NCI-H2171 (cell line): ENCODE results near the gene BRMS1L.
A peak's percentile ranks its signal among the peaks of the same experiment; 100 is the strongest.
"Not testable (repeated sequence)": the region's sequence is repeated elsewhere in the genome, so short reads cannot be mapped to it uniquely, and the experiment has no call there.

Experiments
- DNase-seq: peaks from one replicate; lab custom pipeline; 2025; lab: John Stamatoyannopoulos, UW

BRMS1L gene

DNA sequence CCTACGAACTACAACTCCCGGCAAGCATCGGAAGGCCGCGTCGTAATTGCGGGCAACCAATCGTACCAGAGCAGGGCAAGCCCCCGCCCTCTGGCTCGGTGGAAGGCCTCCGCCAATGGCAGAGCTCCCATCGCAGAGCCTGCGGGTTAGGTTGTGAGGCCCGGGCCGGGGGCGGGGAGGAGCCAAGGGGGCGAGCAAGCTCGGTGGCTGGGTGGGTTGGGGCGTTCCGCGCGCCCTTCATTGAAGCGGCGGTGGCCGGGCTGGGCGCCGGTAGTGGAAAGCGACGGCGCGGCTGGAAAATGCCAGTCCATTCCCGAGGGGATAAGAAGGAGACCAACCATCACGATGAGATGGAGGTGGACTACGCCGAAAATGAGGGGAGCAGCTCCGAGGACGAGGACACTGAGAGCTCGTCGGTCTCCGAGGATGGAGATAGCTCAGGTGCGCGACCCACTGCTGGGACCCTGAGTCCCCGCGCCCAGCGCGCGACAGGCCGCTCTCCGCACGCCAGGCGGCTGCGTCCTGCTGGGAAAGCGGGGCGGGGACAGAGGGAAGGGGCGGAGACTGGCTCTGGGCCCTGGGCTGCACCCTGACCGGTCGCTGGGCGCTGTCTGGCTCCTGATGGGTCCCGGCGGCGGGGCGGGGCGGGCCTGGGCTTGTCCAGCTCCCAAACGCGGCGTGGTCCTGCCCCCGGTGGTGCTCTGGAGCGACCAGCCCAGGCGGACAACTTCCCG, at the start of gene BRMS1L:
BRMS1L (plus strand) TSS at position 121 of the 734 bp plus-strand sequence; CDS start at position 300, 179 bp downstream.
- DNase-seq: peak; percentile 99

GRCh38 chr14:35776823-35777222, 49.3 kb upstream of the BRMS1L start:
- no peak for DNase-seq

DNA sequence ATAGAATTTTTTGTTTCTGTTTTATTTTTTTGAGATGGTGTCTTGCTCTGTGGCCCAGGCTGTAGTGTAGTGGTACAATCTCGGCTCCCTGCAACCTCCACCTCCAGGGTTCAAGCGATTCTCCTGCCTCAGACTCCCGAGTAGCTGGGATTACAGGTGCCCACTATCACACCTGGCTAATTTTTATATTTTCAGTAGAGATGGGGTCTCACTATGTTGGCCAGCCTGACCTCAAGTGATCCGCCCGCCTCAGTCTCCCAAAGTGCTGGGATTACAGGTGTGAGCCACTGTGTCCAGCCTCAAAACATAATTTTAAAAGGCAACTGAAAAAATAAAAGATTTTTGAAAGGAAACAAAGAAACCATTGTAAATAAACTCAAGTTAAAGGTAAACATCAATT, 48.6 kb upstream of the BRMS1L start:
- DNase-seq: not testable (repeated sequence)

GRCh38 chr14:35779368-35779767, 46.8 kb upstream of the BRMS1L start:
- DNase-seq: no peak

DNA sequence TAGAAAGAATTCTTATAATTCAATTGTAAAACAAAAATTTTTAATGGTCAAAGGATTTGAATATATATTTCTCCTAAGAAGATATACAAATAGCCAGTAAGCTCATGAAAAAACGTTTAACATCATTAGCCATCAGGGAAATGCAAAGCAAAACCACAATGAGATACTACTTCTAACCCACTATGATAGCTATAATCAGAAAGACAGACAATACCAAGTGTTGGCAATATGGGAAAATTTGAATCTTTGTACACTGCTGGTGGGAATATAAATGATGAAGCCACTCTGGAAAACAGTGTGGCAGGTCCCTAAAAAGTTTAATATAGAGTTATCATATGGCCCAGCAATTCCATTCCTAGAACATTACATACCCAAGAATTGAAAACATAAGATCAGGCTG, 42.4 kb upstream of the BRMS1L start:
- no peak for DNase-seq

DNA sequence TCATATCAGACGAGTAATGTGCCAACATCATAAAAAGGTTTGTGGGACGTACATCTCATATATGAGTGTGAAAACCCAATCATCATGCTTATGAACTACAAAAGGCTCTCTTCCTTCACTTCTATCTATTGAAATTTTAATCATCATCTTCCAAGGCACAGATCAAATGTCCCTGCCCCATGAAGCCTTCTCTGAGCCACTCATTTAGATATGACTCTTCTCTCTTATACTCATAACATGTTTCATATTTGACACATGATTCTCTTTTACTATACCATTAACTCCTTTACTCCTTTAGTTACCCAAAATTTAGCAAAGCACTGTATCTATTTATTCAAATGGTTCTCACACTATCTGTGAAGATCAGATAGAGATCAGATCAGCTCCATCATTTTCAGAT, 39.3 kb upstream of the BRMS1L start:
- no peak for DNase-seq

- DNase-seq: no peak
Measured at GRCh38 chr14:35789651-35790050, 36.5 kb upstream of the BRMS1L start.

- DNase-seq: no peak
Measured at GRCh38 chr14:35797796-35798195, 28.3 kb upstream of the BRMS1L start.

GRCh38 chr14:35806006-35806907, 19.9 kb upstream of the BRMS1L start:
- no peak for DNase-seq

GRCh38 chr14:35807131-35807961, 18.8 kb upstream of the BRMS1L start:
- DNase-seq: no peak

GRCh38 chr14:35808076-35808637, 18.0 kb upstream of the BRMS1L start:
- DNase-seq: peak; percentile 48

- peak; percentile 97 for DNase-seq
Measured at GRCh38 chr14:35808638-35809563, 17.2 kb upstream of the BRMS1L start, which contains the start of gene RALGAPA1. Gene RALGAPA1 (minus strand): TSS chr14:35809295. CDS start chr14:35808835, 460 bp downstream.

DNA sequence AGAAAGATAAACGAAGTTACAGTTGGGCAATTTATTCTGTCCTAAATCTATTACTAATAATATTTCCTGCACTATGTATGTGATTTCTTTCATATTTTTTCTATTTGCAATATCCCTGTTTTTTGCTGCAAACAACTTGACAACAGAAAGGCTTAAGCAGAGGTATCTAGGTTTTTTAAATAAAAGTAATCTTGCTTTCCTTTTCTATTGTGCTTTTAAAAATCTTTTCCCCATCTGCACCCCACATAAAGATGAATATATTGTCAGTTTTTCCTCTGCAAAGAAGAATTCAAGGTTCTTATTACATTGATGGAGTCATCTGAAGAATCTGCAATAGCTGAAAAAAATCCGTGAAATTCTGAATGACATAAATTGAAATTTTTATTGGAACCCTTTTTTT, 16.5 kb upstream of the BRMS1L start:
- DNase-seq: no peak

GRCh38 chr14:35810963-35811362, 15.2 kb upstream of the BRMS1L start:
- DNase-seq: no peak

- peak; percentile 20 for DNase-seq
Measured at GRCh38 chr14:35814371-35815005, 11.7 kb upstream of the BRMS1L start.

DNA sequence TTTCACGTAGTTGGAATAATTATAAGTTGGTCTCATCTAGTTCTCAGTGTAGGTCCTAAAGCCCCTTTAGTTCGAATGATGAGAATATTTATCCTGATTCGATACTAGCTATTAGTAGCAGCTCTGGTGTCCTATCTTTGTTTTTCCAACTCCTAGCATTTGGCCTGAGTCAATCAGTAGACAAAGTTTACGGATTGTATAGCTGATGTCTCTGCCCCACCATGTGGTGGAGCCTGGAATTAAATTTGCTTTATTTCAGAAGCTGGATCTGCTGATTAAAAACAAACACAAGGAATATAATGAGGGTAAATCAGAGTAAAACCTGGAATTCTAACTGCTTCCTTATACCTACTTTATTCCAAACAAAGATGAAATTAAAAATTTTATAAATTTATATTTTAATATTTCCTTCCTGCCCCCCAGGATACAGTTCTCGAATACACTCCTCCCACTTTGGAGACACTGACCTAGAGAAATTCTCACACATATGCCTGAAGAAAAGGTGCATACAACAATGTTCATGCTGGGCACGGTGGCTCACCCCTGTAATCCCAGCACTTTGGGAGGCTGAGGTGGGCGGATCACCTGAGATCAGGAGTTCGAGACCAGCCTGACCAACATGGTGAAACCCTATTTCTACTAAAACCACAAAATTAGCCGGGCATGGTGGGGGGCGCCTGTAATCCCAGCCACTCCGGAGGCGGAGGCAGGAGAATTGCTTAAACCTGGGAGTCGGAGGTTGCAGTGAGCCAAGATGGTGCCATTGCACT, 7.6 kb upstream of the BRMS1L start:
- peak; percentile 18 for DNase-seq

- DNase-seq: no peak
Measured at GRCh38 chr14:35819591-35820540, 6.3 kb upstream of the BRMS1L start.
